LNCAP (cell line): Measurements from ENCODE around the gene TST.

Source experiments
- CTCF ChIP-seq: fragments of 450-650 bp; IDR thresholded peaks from 2 replicates; pipeline ENCODE4 v1.5.1; 2017; ENCODE audit warnings: mild to moderate bottlenecking

Gene TST

DNA sequence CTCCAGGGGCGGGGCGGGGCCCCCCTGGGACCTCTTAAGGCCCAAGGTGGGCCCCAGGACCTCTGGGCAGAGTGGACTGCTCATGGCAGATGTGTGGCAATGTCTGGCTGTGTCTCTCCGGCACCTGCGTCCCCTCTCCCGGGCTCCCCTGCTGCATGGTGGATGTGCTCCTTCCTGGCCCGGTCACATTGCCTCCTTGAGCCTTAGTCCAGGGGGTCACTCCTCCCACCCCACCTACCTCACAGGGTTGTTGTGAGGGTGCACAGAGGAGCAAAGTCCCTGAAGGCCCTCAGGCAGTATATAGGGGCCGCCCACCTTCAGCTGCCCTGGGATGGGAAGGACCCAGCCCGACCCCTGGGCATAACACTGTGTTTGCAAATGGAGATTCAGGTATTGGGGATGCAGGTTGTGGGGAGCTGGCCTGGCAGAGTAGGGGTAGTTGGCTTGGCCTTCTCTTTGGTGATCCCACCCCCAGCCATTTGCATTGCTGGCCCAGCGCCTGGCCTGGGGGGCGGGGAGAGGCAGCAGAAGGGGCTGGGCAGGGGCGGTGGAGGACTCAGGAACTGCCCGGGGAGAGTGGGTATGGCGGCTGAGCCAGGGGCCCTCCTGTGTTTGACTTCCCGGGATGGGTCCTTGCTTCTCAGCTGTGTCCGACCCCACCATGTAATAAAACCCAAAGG lies 43.6 kb upstream of the TST start:
- no peak for TF ChIP-seq CTCF

GRCh38 chr22:37062376-37062675 lies 43.1 kb upstream of the TST start:
- TF ChIP-seq CTCF = no peak

DNA sequence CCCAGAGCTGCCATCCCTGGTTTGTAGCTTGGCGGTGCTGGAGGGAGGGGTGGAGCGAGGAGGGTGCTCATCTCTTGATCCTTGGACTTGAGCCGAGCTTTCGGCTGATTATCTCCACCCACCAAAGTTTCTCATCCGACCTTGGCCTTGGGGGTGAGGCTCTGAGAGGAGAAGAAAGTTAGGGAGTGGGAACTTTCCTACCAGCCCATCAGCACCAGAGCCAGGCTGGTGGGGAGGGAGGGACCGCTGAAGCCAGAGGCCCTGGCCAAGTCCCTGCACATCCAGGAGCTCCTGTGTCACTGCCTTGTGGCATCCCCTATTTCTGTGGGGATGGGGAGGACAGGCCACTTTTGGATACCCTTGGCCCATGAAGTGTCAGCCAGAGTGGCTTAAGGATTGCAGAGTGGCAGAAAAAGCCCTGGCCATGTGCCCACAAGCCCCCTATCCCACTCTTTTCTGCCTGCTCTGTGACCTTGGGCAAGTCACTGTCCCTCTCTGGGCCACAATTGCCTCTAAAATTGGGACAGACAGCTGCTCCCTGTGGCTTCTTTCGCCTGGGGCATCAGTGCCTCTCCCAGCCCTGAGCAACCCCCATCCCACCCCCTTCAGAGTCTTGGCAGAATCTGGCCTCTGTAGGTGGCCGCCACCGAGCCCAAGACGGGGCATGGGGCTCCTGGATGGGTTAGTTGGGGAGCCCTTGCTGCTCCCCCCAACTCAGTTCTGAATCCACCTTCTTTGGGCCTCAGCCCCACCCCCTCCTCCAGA lies 42.5 kb upstream of the TST start:
- TF ChIP-seq CTCF = no peak

GRCh38 chr22:37060801-37061610 lies 41.8 kb upstream of the TST start:
- TF ChIP-seq CTCF = no peak

DNA sequence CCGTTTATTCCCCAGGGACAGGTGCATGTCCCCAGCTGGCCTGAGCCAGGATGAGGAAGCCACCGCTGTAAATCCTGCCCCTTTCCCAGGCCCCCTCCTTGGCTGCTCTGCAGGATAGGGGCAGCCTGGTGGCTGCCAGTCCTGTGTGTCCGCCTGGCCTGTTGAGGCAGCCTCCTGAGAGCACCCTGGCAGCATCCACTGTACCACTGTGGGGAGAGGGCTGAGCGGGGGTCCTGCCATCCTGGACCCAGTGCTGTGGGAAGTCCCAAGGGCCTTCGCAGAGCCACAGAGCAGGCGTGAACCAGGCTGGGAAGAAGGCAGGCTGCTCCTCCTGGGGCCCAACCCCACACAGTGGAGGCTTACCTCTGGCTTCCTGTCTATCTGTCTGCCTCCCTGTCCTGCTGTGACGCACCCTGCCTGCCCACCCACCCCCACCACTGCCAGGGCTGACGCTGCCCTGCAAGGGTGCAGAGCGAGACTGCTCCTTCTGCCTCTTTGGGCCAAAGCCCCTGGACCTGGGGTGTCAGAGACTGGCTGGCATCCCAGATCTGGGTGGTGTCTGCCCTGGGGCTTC lies 40.7 kb upstream of the TST start:
- TF ChIP-seq CTCF = no peak

DNA sequence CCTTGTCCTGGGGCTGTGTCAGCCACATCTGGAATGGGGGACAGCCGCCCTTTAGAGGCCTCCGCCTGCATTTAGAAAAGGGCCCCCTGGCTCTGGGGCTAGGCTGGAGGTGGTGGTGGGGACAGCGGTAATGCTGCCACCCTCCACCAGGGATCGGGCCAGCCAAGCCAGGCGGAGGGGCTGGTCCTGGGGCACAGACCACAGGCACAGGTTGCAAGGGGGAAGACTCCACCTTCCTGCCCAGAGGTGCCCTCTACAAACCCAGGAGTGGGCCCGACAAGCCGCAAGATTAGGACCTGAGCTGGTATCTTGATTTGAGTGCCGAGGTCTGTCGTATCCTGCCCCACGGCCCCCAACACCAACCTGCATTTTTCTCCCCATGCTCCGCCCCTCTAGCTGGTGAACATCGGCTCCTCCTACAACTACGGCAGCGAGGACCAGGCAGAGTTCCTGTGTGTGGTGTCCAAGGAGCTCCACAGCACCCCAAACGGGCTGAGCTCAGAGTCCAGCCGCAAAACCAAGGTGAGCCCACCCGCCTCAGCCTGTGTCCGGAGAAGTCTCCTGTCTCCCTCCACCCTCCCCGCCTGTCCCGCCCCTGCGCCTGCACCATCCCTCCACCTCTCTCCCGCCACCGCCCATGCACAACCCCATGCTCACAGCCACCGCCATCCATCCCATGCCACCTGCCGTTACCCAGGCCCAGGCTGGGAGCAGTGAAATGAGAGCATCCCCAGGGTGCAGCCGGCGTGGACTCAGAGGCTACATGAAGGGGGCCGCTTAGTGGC lies 39.9 kb upstream of the TST start:
- no peak for TF ChIP-seq CTCF
